Measurements from ENCODE around the gene LGI4.

DNA sequence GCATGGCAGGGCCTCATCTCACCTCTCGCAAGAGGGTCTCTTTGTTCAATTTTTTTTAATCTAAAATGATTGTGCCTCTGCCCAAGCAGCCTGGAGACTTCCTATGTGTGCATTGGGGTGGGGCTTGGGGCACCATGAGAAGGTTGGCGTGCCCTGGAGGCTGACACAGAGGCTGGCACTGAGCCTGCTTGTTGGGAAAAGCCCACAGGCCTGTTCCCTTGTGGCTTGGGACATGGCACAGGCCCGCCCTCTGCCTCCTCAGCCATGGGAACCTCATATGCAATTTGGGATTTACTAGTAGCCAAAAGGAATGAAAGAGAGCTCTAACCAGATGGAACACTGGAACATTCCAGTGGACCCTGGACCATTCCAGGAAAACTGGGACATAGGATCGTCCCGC, 11.3 kb downstream of the LGI4 start:
- TF ChIP-seq, protein P1, sequence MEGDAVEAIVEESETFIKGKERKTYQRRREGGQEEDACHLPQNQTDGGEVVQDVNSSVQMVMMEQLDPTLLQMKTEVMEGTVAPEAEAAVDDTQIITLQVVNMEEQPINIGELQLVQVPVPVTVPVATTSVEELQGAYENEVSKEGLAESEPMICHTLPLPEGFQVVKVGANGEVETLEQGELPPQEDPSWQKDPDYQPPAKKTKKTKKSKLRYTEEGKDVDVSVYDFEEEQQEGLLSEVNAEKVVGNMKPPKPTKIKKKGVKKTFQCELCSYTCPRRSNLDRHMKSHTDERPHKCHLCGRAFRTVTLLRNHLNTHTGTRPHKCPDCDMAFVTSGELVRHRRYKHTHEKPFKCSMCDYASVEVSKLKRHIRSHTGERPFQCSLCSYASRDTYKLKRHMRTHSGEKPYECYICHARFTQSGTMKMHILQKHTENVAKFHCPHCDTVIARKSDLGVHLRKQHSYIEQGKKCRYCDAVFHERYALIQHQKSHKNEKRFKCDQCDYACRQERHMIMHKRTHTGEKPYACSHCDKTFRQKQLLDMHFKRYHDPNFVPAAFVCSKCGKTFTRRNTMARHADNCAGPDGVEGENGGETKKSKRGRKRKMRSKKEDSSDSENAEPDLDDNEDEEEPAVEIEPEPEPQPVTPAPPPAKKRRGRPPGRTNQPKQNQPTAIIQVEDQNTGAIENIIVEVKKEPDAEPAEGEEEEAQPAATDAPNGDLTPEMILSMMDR (IDR thresholded peaks at IDR 0.05; ENCODE audit: insufficient read depth, low read depth, low read length) = no peak
- no peak for TF ChIP-seq EZH2 (IDR thresholded peaks at IDR 0.05; ENCODE audit: insufficient read depth, low read length)
